Thyroid gland (tissue), 4 donors: ENCODE results near the gene SUN3.

ENCODE experiments used
- POLR2A ChIP-seq, 2 donors: fragments of 450-650 bp; IDR thresholded peaks; one replicate each; pipeline ENCODE4 v1.6.1; 2017; ENCODE audit warnings: antibody characterized with exemption in 2 of 2, mild to moderate bottlenecking in 2 of 2, moderate library complexity in 1 of 2
- TF ChIP-seq, protein P1 (sequence below), 6 experiments: fragments of 200-600 bp in 3 of 6; fragments of 450-650 bp in 3 of 6; sonication (generic) in 3 of 6; IDR thresholded peaks; one replicate each; pipeline ENCODE4 v1.5.1; 2016 to 2019; ENCODE audit warnings: antibody characterized with exemption in 6 of 6, mild to moderate bottlenecking in 2 of 6, inconsistent platforms in 1 of 6, moderate library complexity in 1 of 6

DNA sequence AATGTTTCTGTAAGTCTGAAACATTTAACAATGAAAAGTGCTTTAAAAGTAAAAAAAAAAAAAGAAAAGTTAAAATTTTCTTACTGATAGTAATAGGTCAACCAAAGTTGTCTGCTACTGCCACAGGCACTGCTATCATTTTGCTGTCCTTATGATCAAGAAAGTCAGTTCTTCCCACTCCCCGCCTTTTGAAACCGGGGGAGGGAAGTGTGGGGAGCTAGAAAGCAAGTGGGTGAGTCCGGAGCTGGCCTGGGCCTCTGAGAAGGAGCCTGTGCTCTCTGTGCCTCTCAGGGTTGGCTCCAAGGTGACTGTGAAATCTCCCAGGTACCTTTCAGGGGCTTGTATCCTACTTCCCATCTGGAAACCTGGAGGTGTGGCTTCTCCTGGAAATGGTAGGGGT, 13.7 kb upstream of the SUN3 start:
- TF ChIP-seq, protein P1, sequence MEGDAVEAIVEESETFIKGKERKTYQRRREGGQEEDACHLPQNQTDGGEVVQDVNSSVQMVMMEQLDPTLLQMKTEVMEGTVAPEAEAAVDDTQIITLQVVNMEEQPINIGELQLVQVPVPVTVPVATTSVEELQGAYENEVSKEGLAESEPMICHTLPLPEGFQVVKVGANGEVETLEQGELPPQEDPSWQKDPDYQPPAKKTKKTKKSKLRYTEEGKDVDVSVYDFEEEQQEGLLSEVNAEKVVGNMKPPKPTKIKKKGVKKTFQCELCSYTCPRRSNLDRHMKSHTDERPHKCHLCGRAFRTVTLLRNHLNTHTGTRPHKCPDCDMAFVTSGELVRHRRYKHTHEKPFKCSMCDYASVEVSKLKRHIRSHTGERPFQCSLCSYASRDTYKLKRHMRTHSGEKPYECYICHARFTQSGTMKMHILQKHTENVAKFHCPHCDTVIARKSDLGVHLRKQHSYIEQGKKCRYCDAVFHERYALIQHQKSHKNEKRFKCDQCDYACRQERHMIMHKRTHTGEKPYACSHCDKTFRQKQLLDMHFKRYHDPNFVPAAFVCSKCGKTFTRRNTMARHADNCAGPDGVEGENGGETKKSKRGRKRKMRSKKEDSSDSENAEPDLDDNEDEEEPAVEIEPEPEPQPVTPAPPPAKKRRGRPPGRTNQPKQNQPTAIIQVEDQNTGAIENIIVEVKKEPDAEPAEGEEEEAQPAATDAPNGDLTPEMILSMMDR (IDR thresholded peaks at IDR 0.05), result no peak
- TF ChIP-seq POLR2A (IDR thresholded peaks at IDR 0.05), result no peak
